ENCODE results near the gene HTT-AS. TPM values are rescaled to one million over a fixed set of nuclear protein-coding genes. Genes with fewer than 3 reads are reported as not detected.
A peak's percentile ranks its signal among the peaks of the same experiment; 100 is the strongest.

Gene HTT-AS
- not detected for total RNA-seq
- polyA plus RNA-seq = not detected
- long read RNA-seq, donor 1 = 0 reads
- long read RNA-seq, donor 2 = 0 reads
- long read RNA-seq, donor 3 = 0 reads
- long read RNA-seq, donor 4 = 0 reads
- long read RNA-seq, donor 5 = 0 reads

GRCh38 chr4:3074078-3074845 is at the start of gene HTT-AS, which contains the start of gene HTT:
Gene HTT-AS, minus strand, starts transcription at chr4:3074538.
Gene HTT, plus strand, starts transcription at chr4:3074681. Its CDS starts 145 bp downstream, at chr4:3074826.
- no peak for TF ChIP-seq CTCF (IDR thresholded peaks at IDR 0.05; ENCODE audit: control extremely low read depth, extremely low read depth)
- H3K9ac ChIP-seq (ENCODE audit: insufficient read depth in 1 of 2, low read length in 2 of 2) = peak within 1 kb of the TSS; percentile 77 to 78
- H3K4me1 ChIP-seq (ENCODE audit: control insufficient read depth in 5 of 5, insufficient read depth in 5 of 5, low read length in 5 of 5) = peaks cover 1 to 14% (median 8%) of the 10 kb centered on the region in 5 donors

GRCh38 chr4:3123181-3123671 is 48.9 kb upstream of the HTT-AS start:
- Histone ChIP-seq H3K9ac (ENCODE audit: insufficient read depth in 1 of 2, low read length in 2 of 2) (no peak overlapping the region), H3K36me3 (ENCODE audit: control insufficient read depth in 4 of 4, insufficient read depth in 4 of 4, low read length in 4 of 4) (peaks cover 4 to 22% (median 17%) of the 10 kb centered on the region in 4 donors), H3K4me1 (ENCODE audit: control insufficient read depth in 5 of 5, insufficient read depth in 5 of 5, low read length in 5 of 5) (peaks cover 0 to 34% (median 19%) of the 10 kb centered on the region in 5 donors), H3K27ac (ENCODE audit: low read depth in 1 of 2, low read length in 1 of 2) (peak overlapping the region in 1 of 2 donors; percentile 60), H3K27me3 (ENCODE audit: control insufficient read depth in 3 of 3, insufficient read depth in 3 of 3, low read length in 2 of 3) (no peaks in the 10 kb centered on the region), H3K9me3 (ENCODE audit: control insufficient read depth in 4 of 4, insufficient read depth in 3 of 4, low read length in 3 of 4) (no peaks in the 10 kb centered on the region), H3K4me3 (no peak overlapping the region)
- 58 to 70% methylated on average over 3 of the region's 3 CpGs for WGBS, 2 donors
- ATAC-seq (ENCODE audit: insufficient read depth, low FRiP score) (no peak), DNase-seq (peak; percentile 39 to 86 (median 85))
- no peak for TF ChIP-seq CTCF (IDR thresholded peaks at IDR 0.05; ENCODE audit: control extremely low read depth, extremely low read depth)

More at GRCh38 chr4:3074078-3074845, at the start of gene HTT-AS, which contains the start of gene HTT:
- 1 to 2% methylated on average over 53 to 81 of the region's 81 CpGs for WGBS, 2 donors
- H3K27ac ChIP-seq (ENCODE audit: low read depth in 1 of 2, low read length in 1 of 2) = peak within 1 kb of the TSS; percentile 87 to 93
- ATAC-seq (ENCODE audit: insufficient read depth, low FRiP score) (peak; percentile 91), DNase-seq (peak; percentile 97 to 99 (median 97))
- peaks cover 0 to 1% (median 0%) of the 10 kb centered on the region in 4 donors for H3K36me3 ChIP-seq (ENCODE audit: control insufficient read depth in 4 of 4, insufficient read depth in 4 of 4, low read length in 4 of 4)
- H3K27me3 ChIP-seq (ENCODE audit: control insufficient read depth in 3 of 3, insufficient read depth in 3 of 3, low read length in 2 of 3) = no peaks in the 10 kb centered on the region
- no peaks in the 10 kb centered on the region for H3K9me3 ChIP-seq (ENCODE audit: control insufficient read depth in 4 of 4, insufficient read depth in 3 of 4, low read length in 3 of 4)
- H3K4me3 ChIP-seq = peak within 1 kb of the TSS; percentile 81

GRCh38 chr4:3122081-3122563 is 47.8 kb upstream of the HTT-AS start:
- H3K4me3 ChIP-seq = no peak overlapping the region
- H3K27ac ChIP-seq (ENCODE audit: low read depth in 1 of 2, low read length in 1 of 2) = peak overlapping the region in 1 of 2 donors; percentile 81
- no peak for TF ChIP-seq CTCF (IDR thresholded peaks at IDR 0.05; ENCODE audit: control extremely low read depth, extremely low read depth)
- 44% methylated on average over 9 of the region's 9 CpGs for WGBS, 2 donors
- H3K4me1 ChIP-seq (ENCODE audit: control insufficient read depth in 5 of 5, insufficient read depth in 5 of 5, low read length in 5 of 5) = peaks cover 0 to 34% (median 19%) of the 10 kb centered on the region in 5 donors
- H3K9ac ChIP-seq (ENCODE audit: insufficient read depth in 1 of 2, low read length in 2 of 2) = peak overlapping the region in 1 of 2 donors; percentile 46
- H3K27me3 ChIP-seq (ENCODE audit: control insufficient read depth in 3 of 3, insufficient read depth in 3 of 3, low read length in 2 of 3) = no peaks in the 10 kb centered on the region
- peaks cover 2 to 17% (median 14%) of the 10 kb centered on the region in 4 donors for H3K36me3 ChIP-seq (ENCODE audit: control insufficient read depth in 4 of 4, insufficient read depth in 4 of 4, low read length in 4 of 4)
- ATAC-seq (ENCODE audit: insufficient read depth, low FRiP score) = peak; percentile 34
- no peaks in the 10 kb centered on the region for H3K9me3 ChIP-seq (ENCODE audit: control insufficient read depth in 4 of 4, insufficient read depth in 3 of 4, low read length in 3 of 4)
- peak; percentile 39 to 80 (median 68) for DNase-seq
